Measurements from ENCODE around the gene HSPA12A. TPM values are rescaled to one million over a fixed set of nuclear protein-coding genes. Genes with fewer than 3 reads are reported as not detected.

The HSPA12A gene
- total and polyA plus RNA-seq, 7 donors: 1.4 to 17.4 (median 12.3) TPM

GRCh38 chr10:116664631-116665030 lies 77.7 kb downstream of the HSPA12A start:
- WGBS, 2 donors: 92 to 93% methylated on average over 5 of the region's 5 CpGs
- H3K4me3 ChIP-seq: no peak overlapping the region
- H3K27me3 ChIP-seq: peaks cover 0 to 2% (median 0%) of the 10 kb centered on the region in 3 donors
- no peaks in the 10 kb centered on the region for H3K36me3 ChIP-seq
- peak overlapping the region; percentile 26 to 55 (median 52) for H3K27ac ChIP-seq
- TF ChIP-seq POLR2AphosphoS5 (IDR thresholded peaks at IDR 0.05) (no peak), POLR2A (IDR thresholded peaks at IDR 0.05) (no peak)
- peaks cover 0 to 8% (median 8%) of the 10 kb centered on the region in 4 donors for H3K4me1 ChIP-seq
- DNase-seq: no peak
- H3K9me3 ChIP-seq: no peaks in the 10 kb centered on the region
- intact Hi-C loops (cut with DNase I): no loop called here

DNA sequence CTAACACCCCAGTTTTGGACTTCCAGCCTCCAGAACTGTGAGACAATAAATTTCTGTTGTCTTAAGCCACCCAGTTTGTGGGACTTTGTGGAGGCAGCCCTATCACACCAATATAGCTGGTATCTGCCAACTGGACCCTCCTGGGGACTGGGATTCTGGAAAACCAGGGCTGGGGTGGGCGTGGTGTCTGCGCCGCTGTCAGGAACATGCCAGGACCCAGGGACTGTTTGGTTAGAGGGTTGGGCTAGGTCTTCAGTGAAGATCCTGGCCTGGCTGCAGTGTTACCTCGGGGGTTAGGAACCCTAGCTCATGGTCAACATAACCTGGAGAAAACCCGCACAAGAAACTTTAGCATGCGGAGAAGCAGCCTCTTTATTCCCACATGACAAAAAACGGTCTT lies 79.0 kb downstream of the HSPA12A start:
- H3K36me3 ChIP-seq: no peaks in the 10 kb centered on the region
- 60 to 90% methylated on average over 7 of the region's 7 CpGs for WGBS, 2 donors

GRCh38 chr10:116660860-116661259 lies 81.5 kb downstream of the HSPA12A start:
- no peaks in the 10 kb centered on the region for H3K36me3 ChIP-seq
- intact Hi-C loops (cut with DNase I): no loop called here
- 53 to 59% methylated on average over 5 of the region's 5 CpGs for WGBS, 2 donors
- H3K9me3 ChIP-seq: no peaks in the 10 kb centered on the region
- no peak overlapping the region for H3K4me3 ChIP-seq
- H3K27ac ChIP-seq: no peak overlapping the region
- DNase-seq: no peak
- TF ChIP-seq POLR2AphosphoS5 (IDR thresholded peaks at IDR 0.05): no peak
- TF ChIP-seq EP300 (IDR thresholded peaks at IDR 0.05): no peak
- no peak for TF ChIP-seq CTCF (IDR thresholded peaks at IDR 0.05)
- TF ChIP-seq POLR2A (IDR thresholded peaks at IDR 0.05): no peak
- no peaks in the 10 kb centered on the region for H3K27me3 ChIP-seq
- H3K4me1 ChIP-seq: peaks cover 0 to 6% (median 4%) of the 10 kb centered on the region in 4 donors

More for the DNA sequence above, 79.0 kb downstream of the HSPA12A start:
- no peak overlapping the region for H3K27ac ChIP-seq
- H3K4me3 ChIP-seq: no peak overlapping the region
- intact Hi-C loops (cut with DNase I): no loop called here
- no peaks in the 10 kb centered on the region for H3K27me3 ChIP-seq
- no peaks in the 10 kb centered on the region for H3K9me3 ChIP-seq
- DNase-seq: no peak
- peaks cover 0 to 8% (median 8%) of the 10 kb centered on the region in 4 donors for H3K4me1 ChIP-seq
- TF ChIP-seq EP300 (IDR thresholded peaks at IDR 0.05) (no peak), CTCF (IDR thresholded peaks at IDR 0.05) (no peak), POLR2A (IDR thresholded peaks at IDR 0.05) (no peak)

- intact Hi-C loops (cut with DNase I): no loop called here
- Histone ChIP-seq H3K36me3 (no peaks in the 10 kb centered on the region), H3K27ac (no peak overlapping the region), H3K27me3 (peaks cover 0 to 5% (median 0%) of the 10 kb centered on the region in 3 donors), H3K4me1 (no peaks in the 10 kb centered on the region), H3K9me3 (no peaks in the 10 kb centered on the region), H3K4me3 (no peak overlapping the region)
- 81 to 86% methylated on average over 10 of the region's 10 CpGs for WGBS, 2 donors
- TF ChIP-seq POLR2A (IDR thresholded peaks at IDR 0.05) (no peak), EP300 (IDR thresholded peaks at IDR 0.05) (no peak), POLR2AphosphoS5 (IDR thresholded peaks at IDR 0.05) (no peak), CTCF (IDR thresholded peaks at IDR 0.05) (no peak)
- no peak for DNase-seq
Observed at GRCh38 chr10:116659049-116659670, 83.2 kb downstream of the HSPA12A start.

DNA sequence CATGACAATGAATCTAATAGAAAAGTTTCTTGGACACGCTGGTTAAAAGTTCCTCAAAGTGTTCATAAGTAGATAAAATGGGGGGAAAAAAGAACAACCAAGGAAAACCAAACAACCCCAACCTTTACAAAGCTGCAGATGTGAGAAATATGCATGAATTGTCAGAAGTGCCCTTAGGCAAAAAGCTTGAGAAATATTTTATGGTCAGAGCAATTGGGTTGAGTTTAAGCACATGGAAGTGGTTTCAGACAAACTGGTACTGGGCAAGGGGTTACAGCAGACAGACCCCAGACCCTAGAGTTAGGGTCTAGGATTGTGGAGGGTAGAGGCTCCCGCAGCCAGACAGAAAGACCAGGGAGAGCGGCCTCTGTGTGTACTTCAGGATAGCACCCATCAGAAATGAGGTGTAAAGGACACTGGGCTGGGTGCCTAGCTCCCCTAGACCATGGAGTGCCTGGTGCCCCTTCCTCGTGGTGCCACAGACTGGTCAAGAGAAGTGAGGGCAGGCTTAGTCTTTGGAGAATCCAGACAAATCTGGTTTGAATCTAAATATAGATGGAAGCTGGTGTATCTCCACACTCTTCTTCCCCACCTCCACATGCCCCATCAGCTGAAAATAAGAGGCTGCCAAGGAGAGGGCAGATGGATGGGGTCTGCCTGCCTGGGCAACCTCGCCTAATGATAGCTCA lies 84.4 kb downstream of the HSPA12A start:
- TF ChIP-seq POLR2AphosphoS5 (IDR thresholded peaks at IDR 0.05) (no peak), POLR2A (IDR thresholded peaks at IDR 0.05) (no peak), EP300 (IDR thresholded peaks at IDR 0.05) (no peak), CTCF (IDR thresholded peaks at IDR 0.05) (no peak)
- Histone ChIP-seq H3K9me3 (no peaks in the 10 kb centered on the region), H3K4me3 (no peak overlapping the region), H3K27me3 (peaks cover 0 to 5% (median 0%) of the 10 kb centered on the region in 3 donors), H3K4me1 (no peaks in the 10 kb centered on the region), H3K36me3 (no peaks in the 10 kb centered on the region), H3K27ac (no peak overlapping the region)
- no peak for DNase-seq
- intact Hi-C loops (cut with DNase I): no loop called here
- 89 to 94% methylated on average over 5 of the region's 5 CpGs for WGBS, 2 donors

All from sigmoid colon (tissue), 7 donors.